Measurements from ENCODE around the gene C9orf78. TPM values are rescaled to one million over a fixed set of nuclear protein-coding genes. Genes with fewer than 3 reads are reported as not detected.

The C9orf78 gene, protein sequence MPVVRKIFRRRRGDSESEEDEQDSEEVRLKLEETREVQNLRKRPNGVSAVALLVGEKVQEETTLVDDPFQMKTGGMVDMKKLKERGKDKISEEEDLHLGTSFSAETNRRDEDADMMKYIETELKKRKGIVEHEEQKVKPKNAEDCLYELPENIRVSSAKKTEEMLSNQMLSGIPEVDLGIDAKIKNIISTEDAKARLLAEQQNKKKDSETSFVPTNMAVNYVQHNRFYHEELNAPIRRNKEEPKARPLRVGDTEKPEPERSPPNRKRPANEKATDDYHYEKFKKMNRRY
- total RNA-seq, result 37.8 TPM

DNA sequence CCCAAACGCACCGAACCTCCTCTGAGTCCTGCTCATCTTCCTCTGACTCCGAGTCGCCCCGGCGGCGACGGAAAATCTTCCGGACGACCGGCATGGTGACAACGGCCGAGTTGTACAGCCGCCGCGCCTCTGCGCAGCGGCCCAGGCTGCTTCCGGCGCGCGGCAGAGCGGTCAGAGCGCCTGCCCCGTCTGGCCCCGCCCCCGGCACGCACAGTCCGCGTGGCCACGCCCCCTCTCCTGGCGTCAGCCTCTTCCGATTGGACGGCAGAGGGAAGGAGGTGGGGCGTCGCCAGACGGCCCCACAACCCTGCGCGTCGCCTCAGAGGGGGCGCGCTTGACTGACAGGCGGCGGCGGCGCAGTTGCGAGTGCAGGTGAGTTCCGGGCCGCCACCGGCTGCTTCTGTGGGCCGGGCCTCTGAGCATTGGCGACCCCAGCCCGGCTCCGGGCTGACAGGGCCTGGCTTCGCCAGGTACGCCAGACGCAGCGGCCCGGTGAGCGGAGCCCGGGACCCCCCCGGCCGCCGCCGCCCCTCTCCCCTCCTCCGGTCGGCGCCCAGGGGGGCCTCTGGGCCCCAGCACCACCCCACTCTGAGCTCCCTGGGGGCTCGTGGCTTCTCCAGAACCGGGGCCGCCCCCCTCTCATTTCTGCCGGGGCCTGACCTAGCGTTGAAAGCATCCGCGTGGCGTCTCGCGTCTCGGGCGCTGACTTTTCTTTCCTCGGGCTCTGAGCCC lies at the start of gene C9orf78, which contains the start of gene USP20:
Gene C9orf78 (minus strand): TSS at position 148 of the 732 bp plus-strand sequence. CDS start 54 bp downstream, at position 94.
Gene USP20 (plus strand): TSS at position 331 of the 732 bp plus-strand sequence. CDS start 17,098 bp downstream, outside the sequence.

DNA sequence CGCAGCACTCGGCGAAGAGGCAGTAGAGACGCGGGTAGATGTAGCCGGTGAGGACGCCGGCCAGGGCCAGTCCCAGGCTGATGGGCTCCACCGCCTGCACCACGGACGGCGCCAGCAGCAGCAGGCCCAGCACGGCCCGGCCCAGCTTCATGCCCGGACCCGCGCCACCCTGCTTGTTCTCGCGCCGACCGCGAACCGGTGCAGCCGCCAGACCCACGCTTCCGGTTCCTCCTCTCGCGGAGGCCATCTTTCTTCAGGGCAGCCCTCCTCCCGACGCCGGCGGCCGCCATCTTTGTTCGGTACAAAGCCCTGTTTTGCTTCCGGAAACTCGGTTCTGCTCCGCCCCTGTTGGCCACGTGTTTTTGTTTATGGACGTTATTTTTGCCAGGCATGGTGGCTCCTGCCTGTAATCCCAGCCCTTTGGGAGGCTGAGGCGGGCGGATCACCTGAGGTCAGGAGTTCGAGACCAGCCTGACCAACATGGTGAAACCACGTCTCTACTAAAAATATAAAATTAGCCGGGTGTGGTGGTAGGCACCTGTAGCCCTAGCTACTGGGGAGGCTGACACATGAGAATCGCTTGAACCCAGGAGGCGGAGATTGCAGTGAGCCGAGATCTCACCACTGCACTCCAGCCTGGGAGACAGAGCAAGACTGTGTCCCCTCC lies 11.0 kb downstream of the C9orf78 start, which contains the start of gene TOR1A:
Gene TOR1A (minus strand): TSS at position 202 of the 667 bp plus-strand sequence. CDS start 51 bp downstream, at position 151.

DNA sequence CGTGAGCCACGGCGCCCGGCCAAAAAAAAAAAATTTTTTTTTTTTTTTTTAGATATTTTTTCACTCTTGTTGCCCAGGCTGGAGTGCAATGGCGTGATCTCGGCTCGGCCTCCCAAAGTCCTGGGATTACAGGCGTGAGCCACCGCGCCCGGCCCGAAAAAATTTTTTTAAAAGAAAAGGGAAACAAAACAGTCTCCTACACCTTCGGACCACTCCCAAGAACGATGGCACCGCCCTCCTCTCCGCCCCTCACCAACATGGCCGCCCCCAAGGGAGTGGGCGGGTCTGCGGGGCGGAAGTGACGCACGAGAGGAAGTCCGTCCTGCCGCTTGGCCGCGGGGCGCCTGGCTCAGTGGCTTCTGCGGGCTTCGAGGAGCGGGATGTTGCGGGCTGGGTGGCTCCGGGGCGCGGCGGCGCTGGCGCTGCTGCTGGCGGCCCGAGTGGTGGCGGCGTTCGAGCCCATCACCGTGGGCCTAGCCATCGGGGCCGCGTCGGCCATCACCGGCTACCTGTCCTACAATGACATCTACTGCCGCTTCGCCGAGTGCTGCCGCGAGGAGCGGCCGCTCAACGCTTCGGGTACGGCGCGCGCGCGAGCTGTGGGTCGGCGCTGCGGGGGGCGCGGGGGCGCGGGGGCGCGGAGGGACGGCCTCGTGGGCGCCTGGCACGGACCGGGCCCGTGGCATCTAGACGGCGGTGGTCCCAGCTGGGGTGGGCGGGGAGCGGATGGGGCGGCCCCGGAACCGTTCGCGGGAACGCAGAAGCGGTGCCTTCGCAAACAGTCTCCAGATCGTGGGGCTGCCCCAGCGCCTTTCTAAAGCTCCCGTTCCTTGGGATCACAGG lies 32.0 kb downstream of the C9orf78 start, which contains the start of gene TOR1B:
Gene TOR1B (plus strand): TSS at position 352 of the 843 bp plus-strand sequence. CDS start 29 bp downstream, at position 381.

Small RNAs within 50 kb of the gene (small RNA-seq; reads per million reads assigned to genes)
- not detected for gene MIR6855

Other genes starting within 250 kb of the C9orf78 start
- gene C9orf50, start 214.2 kb downstream of the C9orf78 start, total RNA-seq, result 0.23 TPM
- 17.8 TPM for gene NTMT1, start 209.1 kb downstream of the C9orf78 start, total RNA-seq
- gene ASB6, start 193.1 kb downstream of the C9orf78 start, total RNA-seq, result 18.2 TPM
- gene PRRX2, start 169.6 kb downstream of the C9orf78 start, total RNA-seq, result not detected
- 9.5 TPM for gene PTGES, start 82.2 kb downstream of the C9orf78 start, total RNA-seq
- 41.1 TPM for gene TOR1B, start 32.1 kb downstream of the C9orf78 start, total RNA-seq
- 32.3 TPM for gene TOR1A, start 11.1 kb downstream of the C9orf78 start, total RNA-seq
- 14.1 TPM for gene USP20, start 183 bp upstream of the C9orf78 start, total RNA-seq
- gene FNBP1, start 207.9 kb upstream of the C9orf78 start, total RNA-seq, result 47.3 TPM
- 40.8 TPM for gene GPR107, start 218.6 kb upstream of the C9orf78 start, total RNA-seq

All from diencephalon (tissue), 1 donor.